HEK293 (cell line): ENCODE data around the gene ACAN.

Experiments
- CTCF ChIA-PET: fragments of 350-600 bp; formaldehyde crosslinking; extraction: SDS; loops from one replicate; lab custom pipeline; 2021; ENCODE audit warnings: antibody characterized with exemption; lab: Yijun Ruan, JAX
- POLR2A ChIA-PET: fragments of 300-600 bp; formaldehyde crosslinking; extraction: SDS; loops from one replicate; lab custom pipeline; 2020; ENCODE audit warnings: antibody characterized with exemption, inconsistent platforms; lab: Yijun Ruan, JAX
- H3K27ac ChIP-seq: fragments of 200-500 bp; sonication (Bioruptor generic); 2 replicates; pipeline ENCODE4 v1.5.1; 2014; ENCODE audit warnings: low read depth, low read length, control low read depth, inconsistent platforms; ENCODE audit errors: extremely low read depth
- H3K36me3 ChIP-seq, 2 experiments: fragments of 200-500 bp in 1 of 2; sonication (Bioruptor generic) in 1 of 2; 1 replicate in 1 of 2; 2 replicates in 1 of 2; pipeline ENCODE4 v1.5.1; 2014 to 2017; ENCODE audit warnings: inconsistent platforms in 2 of 2, low read length in 2 of 2; ENCODE audit not compliant: control insufficient read depth in 2 of 2, insufficient read depth in 1 of 2
- H3K4me1 ChIP-seq: fragments of 200-500 bp; sonication (Bioruptor generic); 2 replicates; pipeline ENCODE4 v1.5.1; 2014; ENCODE audit warnings: mild to moderate bottlenecking, low read length, inconsistent platforms; ENCODE audit not compliant: control insufficient read depth, insufficient read depth
- H3K4me3 ChIP-seq: 2 replicates; pipeline ENCODE4 v1.5.1; 2011; ENCODE audit warnings: low read depth, mild to moderate bottlenecking, control low read depth, low read length, moderate library complexity
- H3K9me3 ChIP-seq: fragments of 200-500 bp; sonication (Bioruptor generic); 2 replicates; pipeline ENCODE4 v1.5.1; 2014; ENCODE audit warnings: low read depth, low read length, inconsistent platforms; ENCODE audit not compliant: control insufficient read depth, insufficient read depth
- EGR2 ChIP-seq: fragments of 450-650 bp; formaldehyde crosslinking; IDR thresholded peaks from 2 replicates; pipeline ENCODE4 v1.5.1; 2016; ENCODE audit warnings: low read depth, missing biosample characterization, missing genetic modification characterization
- FEZF1 ChIP-seq: fragments of 450-650 bp; formaldehyde crosslinking; IDR thresholded peaks from 2 replicates; pipeline ENCODE4 v1.5.1; 2016; ENCODE audit warnings: missing biosample characterization, missing genetic modification characterization
- KLF7 ChIP-seq: fragments of 450-650 bp; formaldehyde crosslinking; IDR thresholded peaks from 2 replicates; pipeline ENCODE4 v1.5.1; 2016; ENCODE audit warnings: missing biosample characterization, missing genetic modification characterization, borderline replicate concordance
- MZF1 ChIP-seq: fragments of 450-650 bp; formaldehyde crosslinking; IDR thresholded peaks from 2 replicates; pipeline ENCODE4 v1.5.1; 2017; ENCODE audit warnings: missing biosample characterization, missing genetic modification characterization, borderline replicate concordance
- SP3 ChIP-seq: fragments of 450-650 bp; formaldehyde crosslinking; IDR thresholded peaks from 2 replicates; pipeline ENCODE4 v1.5.1; 2016; ENCODE audit warnings: missing biosample characterization, missing genetic modification characterization
- ZNF10 ChIP-seq: fragments of 450-650 bp; formaldehyde crosslinking; IDR thresholded peaks from 2 replicates; pipeline ENCODE4 v1.5.1; 2017; ENCODE audit warnings: missing biosample characterization, missing genetic modification characterization
- ZNF175 ChIP-seq: fragments of 450-650 bp; formaldehyde crosslinking; IDR thresholded peaks from 2 replicates; pipeline ENCODE4 v1.5.1; 2016; ENCODE audit warnings: missing biosample characterization, missing genetic modification characterization
- ZNF391 ChIP-seq: fragments of 450-650 bp; formaldehyde crosslinking; IDR thresholded peaks from 2 replicates; pipeline ENCODE4 v1.5.1; 2016; ENCODE audit warnings: low read depth, missing biosample characterization, missing genetic modification characterization, borderline replicate concordance
- ZNF488 ChIP-seq: fragments of 450-650 bp; formaldehyde crosslinking; IDR thresholded peaks from 2 replicates; pipeline ENCODE4 v1.5.1; 2016; ENCODE audit warnings: missing biosample characterization, missing genetic modification characterization
- ZNF518A ChIP-seq: fragments of 450-650 bp; formaldehyde crosslinking; conservative IDR thresholded peaks from 2 replicates; pipeline ENCODE4 v1.5.1; 2016; ENCODE audit warnings: low read depth, missing biosample characterization, missing genetic modification characterization
- ZNF521 ChIP-seq: fragments of 450-650 bp; formaldehyde crosslinking; IDR thresholded peaks from 2 replicates; pipeline ENCODE4 v1.5.1; 2017; ENCODE audit warnings: missing biosample characterization, mild to moderate bottlenecking, missing genetic modification characterization
- ZNF596 ChIP-seq: fragments of 450-650 bp; IDR thresholded peaks from 2 replicates; pipeline ENCODE4 v1.5.0; 2018; ENCODE audit warnings: missing biosample characterization, mild to moderate bottlenecking, missing genetic modification characterization, moderate library complexity
- ZNF639 ChIP-seq: fragments of 450-650 bp; formaldehyde crosslinking; IDR thresholded peaks from 2 replicates; pipeline ENCODE4 v1.5.1; 2016; ENCODE audit warnings: missing biosample characterization, missing genetic modification characterization
- ZNF658 ChIP-seq: fragments of 450-650 bp; formaldehyde crosslinking; IDR thresholded peaks from 2 replicates; pipeline ENCODE4; 2016; ENCODE audit warnings: missing biosample characterization, missing genetic modification characterization
- ZNF747 ChIP-seq: fragments of 450-650 bp; formaldehyde crosslinking; IDR thresholded peaks from 2 replicates; pipeline ENCODE4 v1.5.1; 2016; ENCODE audit warnings: missing biosample characterization, missing genetic modification characterization
- TF ChIP-seq, protein P1 (sequence below): fragments of 450-650 bp; formaldehyde crosslinking; IDR thresholded peaks from 2 replicates; pipeline ENCODE4 v1.5.1; 2017; ENCODE audit warnings: missing biosample characterization, missing genetic modification characterization
- TF ChIP-seq, protein P2 (sequence below): fragments of 450-650 bp; formaldehyde crosslinking; IDR thresholded peaks from 2 replicates; pipeline ENCODE4 v1.5.1; 2016; ENCODE audit warnings: missing biosample characterization, missing genetic modification characterization
- TF ChIP-seq, protein P3 (sequence below): fragments of 450-650 bp; formaldehyde crosslinking; IDR thresholded peaks from 2 replicates; pipeline ENCODE4 v1.5.1; 2016; ENCODE audit warnings: missing biosample characterization, missing genetic modification characterization, borderline replicate concordance

Gene ACAN

GRCh38 chr15:88876573-88876972, 73.3 kb downstream of the ACAN start (continued):
- TF ChIP-seq ZNF518A (no peak), ZNF747 (tag by site-specific recombination) (no peak), EGR2 (tag by site-specific recombination) (no peak)

DNA sequence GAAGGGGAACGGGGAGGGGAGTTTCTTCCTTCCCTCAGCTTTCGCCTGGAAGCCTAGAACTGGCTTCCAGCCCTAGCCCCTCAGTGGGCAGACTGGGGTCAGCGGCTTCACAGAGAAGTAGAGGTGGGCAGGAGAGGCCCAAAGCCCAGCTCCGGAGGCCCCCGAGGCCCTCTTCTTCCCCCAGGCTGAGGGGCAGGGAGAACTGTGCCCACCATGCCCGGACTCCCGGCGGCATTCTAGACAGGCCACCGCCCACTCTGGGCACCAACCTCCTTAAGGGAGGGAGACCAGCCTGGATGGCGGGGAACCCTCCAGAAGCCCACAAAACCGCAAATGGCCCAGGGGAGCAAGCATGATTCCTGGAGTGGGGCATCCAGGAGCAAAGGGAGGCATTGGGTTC, 74.2 kb downstream of the ACAN start:
- Histone ChIP-seq H3K9me3 (no peaks in the 10 kb centered on the region), H3K36me3 (peaks cover 0 to 15% of the 10 kb centered on the region in 2 experiments; a peak in 1 of 3 replicates), H3K27ac (no peak overlapping the region), H3K4me1 (no peaks in the 10 kb centered on the region), H3K4me3 (no peak overlapping the region)
- ChIA-PET POLR2A (no interaction called here), CTCF (interaction anchor here (1.1 to 4.9 kb wide), 8 partner anchors 10 to 298 kb away, joined by 3 to 38 read pairs (median 10); no protein-coding TSS in a partner anchor)
- no peak for TF ChIP-seq KLF7 (tag by site-specific recombination)
- no peak for TF ChIP-seq FEZF1 (tag by site-specific recombination)
- TF ChIP-seq, protein P1, sequence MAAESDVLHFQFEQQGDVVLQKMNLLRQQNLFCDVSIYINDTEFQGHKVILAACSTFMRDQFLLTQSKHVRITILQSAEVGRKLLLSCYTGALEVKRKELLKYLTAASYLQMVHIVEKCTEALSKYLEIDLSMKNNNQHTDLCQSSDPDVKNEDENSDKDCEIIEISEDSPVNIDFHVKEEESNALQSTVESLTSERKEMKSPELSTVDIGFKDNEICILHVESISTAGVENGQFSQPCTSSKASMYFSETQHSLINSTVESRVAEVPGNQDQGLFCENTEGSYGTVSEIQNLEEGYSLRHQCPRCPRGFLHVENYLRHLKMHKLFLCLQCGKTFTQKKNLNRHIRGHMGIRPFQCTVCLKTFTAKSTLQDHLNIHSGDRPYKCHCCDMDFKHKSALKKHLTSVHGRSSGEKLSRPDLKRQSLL: no peak
- TF ChIP-seq EGR2 (tag by site-specific recombination): no peak
- TF ChIP-seq, protein P2, sequence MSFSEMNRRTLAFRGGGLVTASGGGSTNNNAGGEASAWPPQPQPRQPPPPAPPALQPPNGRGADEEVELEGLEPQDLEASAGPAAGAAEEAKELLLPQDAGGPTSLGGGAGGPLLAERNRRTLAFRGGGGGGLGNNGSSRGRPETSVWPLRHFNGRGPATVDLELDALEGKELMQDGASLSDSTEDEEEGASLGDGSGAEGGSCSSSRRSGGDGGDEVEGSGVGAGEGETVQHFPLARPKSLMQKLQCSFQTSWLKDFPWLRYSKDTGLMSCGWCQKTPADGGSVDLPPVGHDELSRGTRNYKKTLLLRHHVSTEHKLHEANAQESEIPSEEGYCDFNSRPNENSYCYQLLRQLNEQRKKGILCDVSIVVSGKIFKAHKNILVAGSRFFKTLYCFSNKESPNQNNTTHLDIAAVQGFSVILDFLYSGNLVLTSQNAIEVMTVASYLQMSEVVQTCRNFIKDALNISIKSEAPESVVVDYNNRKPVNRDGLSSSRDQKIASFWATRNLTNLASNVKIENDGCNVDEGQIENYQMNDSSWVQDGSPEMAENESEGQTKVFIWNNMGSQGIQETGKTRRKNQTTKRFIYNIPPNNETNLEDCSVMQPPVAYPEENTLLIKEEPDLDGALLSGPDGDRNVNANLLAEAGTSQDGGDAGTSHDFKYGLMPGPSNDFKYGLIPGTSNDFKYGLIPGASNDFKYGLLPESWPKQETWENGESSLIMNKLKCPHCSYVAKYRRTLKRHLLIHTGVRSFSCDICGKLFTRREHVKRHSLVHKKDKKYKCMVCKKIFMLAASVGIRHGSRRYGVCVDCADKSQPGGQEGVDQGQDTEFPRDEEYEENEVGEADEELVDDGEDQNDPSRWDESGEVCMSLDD (tag by site-specific recombination): no peak
- no peak for TF ChIP-seq ZNF658 (tag by site-specific recombination)

DNA sequence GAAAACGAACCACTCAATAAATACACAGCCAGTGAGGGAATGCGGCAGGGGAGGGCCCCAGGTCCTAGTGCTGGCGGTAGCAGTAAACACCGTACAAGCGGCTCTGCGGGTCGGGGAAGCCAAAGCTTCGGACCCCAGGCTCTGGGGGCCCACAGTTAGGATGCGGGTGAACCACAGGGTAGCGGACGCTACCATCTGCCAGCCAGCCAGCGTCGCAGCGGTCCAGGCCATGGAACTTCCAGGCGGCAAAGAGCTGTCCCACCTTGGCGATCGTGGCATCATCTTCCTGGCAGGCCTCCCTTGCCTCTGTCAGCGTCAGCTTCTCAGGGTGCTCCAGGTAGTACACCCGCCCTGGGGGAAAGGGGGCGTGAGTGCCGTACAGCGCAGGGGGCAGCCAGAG, 74.7 kb downstream of the ACAN start:
- POLR2A ChIA-PET: interaction anchor here (0.6 to 0.9 kb wide), 2 partner anchors 34 to 131 kb away, joined by 3 read pairs; no protein-coding TSS in a partner anchor
- TF ChIP-seq ZNF175 (tag by site-specific recombination) (no peak), SP3 (tag by site-specific recombination) (no peak), ZNF10 (tag by site-specific recombination) (no peak), ZNF488 (tag by site-specific recombination) (no peak), ZNF596 (tag by site-specific recombination) (no peak), ZNF521 (no peak), ZNF391 (tag by site-specific recombination) (no peak), MZF1 (no peak), ZNF639 (tag by site-specific recombination) (no peak)
- TF ChIP-seq, protein P3, sequence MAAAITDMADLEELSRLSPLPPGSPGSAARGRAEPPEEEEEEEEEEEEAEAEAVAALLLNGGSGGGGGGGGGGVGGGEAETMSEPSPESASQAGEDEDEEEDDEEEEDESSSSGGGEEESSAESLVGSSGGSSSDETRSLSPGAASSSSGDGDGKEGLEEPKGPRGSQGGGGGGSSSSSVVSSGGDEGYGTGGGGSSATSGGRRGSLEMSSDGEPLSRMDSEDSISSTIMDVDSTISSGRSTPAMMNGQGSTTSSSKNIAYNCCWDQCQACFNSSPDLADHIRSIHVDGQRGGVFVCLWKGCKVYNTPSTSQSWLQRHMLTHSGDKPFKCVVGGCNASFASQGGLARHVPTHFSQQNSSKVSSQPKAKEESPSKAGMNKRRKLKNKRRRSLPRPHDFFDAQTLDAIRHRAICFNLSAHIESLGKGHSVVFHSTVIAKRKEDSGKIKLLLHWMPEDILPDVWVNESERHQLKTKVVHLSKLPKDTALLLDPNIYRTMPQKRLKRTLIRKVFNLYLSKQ (tag by site-specific recombination): no peak

More for the DNA sequence above, 74.7 kb downstream of the ACAN start:
- H3K36me3 ChIP-seq: peaks cover 0 to 15% of the 10 kb centered on the region in 2 experiments; a peak in 1 of 3 replicates
- H3K27ac ChIP-seq: no peak overlapping the region
- no peaks in the 10 kb centered on the region for H3K4me1 ChIP-seq
- H3K9me3 ChIP-seq: no peaks in the 10 kb centered on the region
- no peak overlapping the region for H3K4me3 ChIP-seq
- CTCF ChIA-PET: interaction anchor here (0.7 to 4.9 kb wide), 29 partner anchors 8 to 329 kb away, joined by 3 to 38 read pairs (median 6); no protein-coding TSS in a partner anchor
